ENCODE measurements around the gene IGSF21.

- TF ChIP-seq CTCF (IDR thresholded peaks at IDR 0.05): no peak
- TF ChIP-seq SIN3A (IDR thresholded peaks at IDR 0.05; ENCODE audit: borderline replicate concordance, low read depth, low read length): no peak
- TF ChIP-seq POLR2AphosphoS5 (IDR thresholded peaks at IDR 0.05; ENCODE audit: low read depth, low read length): no peak
- TF ChIP-seq EP300 (IDR thresholded peaks at IDR 0.05; ENCODE audit: borderline replicate concordance in 1 of 2, low read depth in 1 of 2, low read length in 1 of 2): no peak
- no peak for TF ChIP-seq RAD21 (IDR thresholded peaks at IDR 0.05; ENCODE audit: low read length)
- TF ChIP-seq GABPA (IDR thresholded peaks at IDR 0.05; ENCODE audit: low read depth): no peak
- TF ChIP-seq CHD2 (IDR thresholded peaks at IDR 0.05; ENCODE audit: low read length, partially characterized antibody): no peak
- no peak for TF ChIP-seq JUND (IDR thresholded peaks at IDR 0.05)
- no peak for TF ChIP-seq SMC3 (IDR thresholded peaks at IDR 0.05; ENCODE audit: low read depth, low read length)
- TF ChIP-seq RCOR1 (IDR thresholded peaks at IDR 0.05; ENCODE audit: low read length): no peak
- TF ChIP-seq MAX (IDR thresholded peaks at IDR 0.05; ENCODE audit: low read depth): no peak
- TF ChIP-seq FOXM1 (IDR thresholded peaks at IDR 0.05; ENCODE audit: low read depth): no peak
These were observed 81.4 kb downstream of the IGSF21 start for GRCh38 chr1:18188820-18189517.
